GM06990 (cell line): ENCODE data around the gene SOX9.

ENCODE experiments used
- DNase-seq: peaks from one replicate; pipeline ENCODE4 v3.0.0-alpha.2; 2011; ENCODE audit not compliant: insufficient read length; ENCODE audit errors: extremely low read depth
- H3K27me3 ChIP-seq: replicated peaks from 2 replicates; pipeline ENCODE4 v1.6.0; 2011; ENCODE audit warnings: low read length; ENCODE audit not compliant: control insufficient read depth, insufficient read depth
- H3K36me3 ChIP-seq: 2 replicates; pipeline ENCODE4 v1.5.1; 2011; ENCODE audit warnings: low read length; ENCODE audit not compliant: control insufficient read depth, insufficient read depth
- H3K4me3 ChIP-seq: replicated peaks from 2 replicates; pipeline ENCODE4 v1.5.1; 2011; ENCODE audit warnings: low read depth, mild to moderate bottlenecking, control low read depth, low read length
- TF ChIP-seq, protein P1 (sequence below): IDR thresholded peaks from 2 replicates; pipeline ENCODE4 v1.5.1; 2011; ENCODE audit warnings: low read length, control low read depth, mild to moderate bottlenecking, inconsistent platforms; ENCODE audit not compliant: insufficient read depth, poor library complexity, severe bottlenecking

SOX9 gene

DNA sequence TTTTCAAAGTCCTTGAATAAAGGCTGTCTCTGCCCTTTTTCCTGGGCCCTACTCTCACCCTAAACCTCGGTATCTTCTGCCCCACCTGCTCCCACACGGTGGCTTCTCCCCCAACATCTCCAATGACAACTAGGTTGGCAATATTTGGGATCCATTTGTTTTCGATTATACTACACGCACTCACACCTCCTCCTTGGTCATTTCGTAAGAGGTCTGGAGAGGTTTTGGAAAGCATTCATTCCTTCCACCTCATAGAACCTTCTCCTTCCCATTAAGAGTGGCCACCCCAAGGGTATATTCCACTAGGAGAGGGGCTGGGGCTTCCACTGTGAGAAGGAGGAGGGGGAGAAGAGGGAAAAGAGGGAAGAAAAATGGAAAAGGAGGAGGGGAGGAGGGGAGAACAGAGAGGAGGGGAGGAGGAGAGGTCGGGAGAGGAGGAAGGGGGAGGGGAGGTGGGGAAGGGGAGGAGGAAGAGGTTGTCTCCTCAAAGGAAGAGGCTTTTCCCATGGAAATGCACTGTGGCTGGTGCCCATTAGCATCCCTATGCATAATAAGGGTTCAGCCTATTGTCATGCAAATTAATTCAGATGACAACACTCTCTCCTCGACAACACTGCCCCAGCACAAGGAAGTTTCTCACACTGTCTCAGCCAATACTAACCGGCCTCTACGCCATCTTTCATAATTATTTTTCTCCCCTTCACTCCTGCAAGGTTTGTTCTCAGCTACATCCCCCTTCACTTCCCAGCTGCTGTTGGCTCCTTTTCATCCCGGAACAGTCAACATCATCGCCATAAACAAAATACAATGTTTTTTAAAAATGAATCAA is 30.0 kb downstream of the SOX9 start:
- H3K27me3 ChIP-seq, result no peaks in the 10 kb centered on the region
- H3K4me3 ChIP-seq, result no peak overlapping the region
- no peak for DNase-seq
- TF ChIP-seq, protein P1, sequence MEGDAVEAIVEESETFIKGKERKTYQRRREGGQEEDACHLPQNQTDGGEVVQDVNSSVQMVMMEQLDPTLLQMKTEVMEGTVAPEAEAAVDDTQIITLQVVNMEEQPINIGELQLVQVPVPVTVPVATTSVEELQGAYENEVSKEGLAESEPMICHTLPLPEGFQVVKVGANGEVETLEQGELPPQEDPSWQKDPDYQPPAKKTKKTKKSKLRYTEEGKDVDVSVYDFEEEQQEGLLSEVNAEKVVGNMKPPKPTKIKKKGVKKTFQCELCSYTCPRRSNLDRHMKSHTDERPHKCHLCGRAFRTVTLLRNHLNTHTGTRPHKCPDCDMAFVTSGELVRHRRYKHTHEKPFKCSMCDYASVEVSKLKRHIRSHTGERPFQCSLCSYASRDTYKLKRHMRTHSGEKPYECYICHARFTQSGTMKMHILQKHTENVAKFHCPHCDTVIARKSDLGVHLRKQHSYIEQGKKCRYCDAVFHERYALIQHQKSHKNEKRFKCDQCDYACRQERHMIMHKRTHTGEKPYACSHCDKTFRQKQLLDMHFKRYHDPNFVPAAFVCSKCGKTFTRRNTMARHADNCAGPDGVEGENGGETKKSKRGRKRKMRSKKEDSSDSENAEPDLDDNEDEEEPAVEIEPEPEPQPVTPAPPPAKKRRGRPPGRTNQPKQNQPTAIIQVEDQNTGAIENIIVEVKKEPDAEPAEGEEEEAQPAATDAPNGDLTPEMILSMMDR, result no peak
- no peaks in the 10 kb centered on the region for H3K36me3 ChIP-seq

DNA sequence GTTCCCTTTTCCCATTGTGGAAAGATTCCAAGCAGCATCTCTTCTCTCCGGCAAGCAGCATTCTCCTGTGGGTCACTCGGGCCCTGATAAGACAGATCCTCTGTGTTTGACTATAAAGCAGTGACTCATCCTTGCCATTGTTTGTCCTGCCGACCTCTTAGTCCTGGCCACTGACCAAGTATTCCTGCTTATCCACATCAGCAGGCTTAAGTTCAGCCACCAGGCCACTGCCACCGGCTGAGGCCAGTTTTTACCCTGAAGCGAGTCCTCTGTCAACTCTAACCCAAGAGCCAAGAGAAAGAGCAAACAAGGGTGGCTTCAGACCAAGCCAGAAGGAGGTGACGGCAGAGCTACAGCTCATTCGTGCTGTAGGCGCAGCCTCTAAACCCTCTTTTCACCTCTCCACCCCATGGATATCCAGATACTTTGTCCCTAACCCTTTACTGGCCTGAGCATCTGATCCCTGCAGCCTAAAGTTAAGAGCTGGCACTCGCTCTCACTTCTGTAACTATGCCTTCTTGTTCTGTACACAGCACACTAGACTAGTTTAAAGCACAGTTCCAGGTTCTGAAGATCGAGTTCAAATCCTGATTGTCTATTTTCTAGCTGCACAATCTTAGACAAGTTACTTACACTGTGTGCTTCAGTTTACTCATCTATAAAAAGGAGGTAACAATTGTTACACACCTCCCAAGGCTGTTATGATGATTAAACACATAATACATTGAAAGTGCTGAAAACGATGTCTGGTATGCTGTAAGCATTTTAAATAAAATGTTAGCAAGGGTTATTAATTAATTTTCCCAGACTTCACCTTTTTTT is 31.0 kb downstream of the SOX9 start:
- no peak for DNase-seq
- TF ChIP-seq, protein P1, result no peak
- Histone ChIP-seq H3K27me3 (no peaks in the 10 kb centered on the region), H3K4me3 (no peak overlapping the region), H3K36me3 (no peaks in the 10 kb centered on the region)

DNA sequence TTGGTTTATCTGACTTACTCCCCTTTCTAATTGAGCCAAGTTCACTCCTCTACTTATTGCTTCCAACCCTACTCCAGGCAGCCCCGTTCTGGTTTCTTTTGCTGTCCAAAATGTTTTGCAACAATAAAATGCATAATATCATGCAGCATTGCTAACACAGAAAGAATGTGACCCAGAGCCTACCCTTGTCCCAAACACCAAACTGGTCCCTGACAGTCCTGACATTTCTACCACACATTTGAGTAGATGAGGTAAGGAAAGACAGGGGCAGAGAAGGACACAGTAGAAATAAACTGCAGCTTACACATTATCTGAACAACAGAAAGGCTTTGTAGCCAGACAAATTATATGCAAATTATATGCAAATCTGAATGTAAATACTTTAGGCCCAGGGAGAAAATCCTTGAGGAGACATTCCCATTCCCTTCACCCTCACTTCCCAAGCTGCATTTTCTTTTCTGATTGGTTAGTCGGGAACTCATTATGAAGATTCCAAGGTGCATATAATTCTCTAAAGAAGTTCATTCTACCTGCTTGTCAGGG is 31.6 kb downstream of the SOX9 start:
- H3K4me3 ChIP-seq, result no peak overlapping the region
- H3K27me3 ChIP-seq, result no peaks in the 10 kb centered on the region
- no peak for DNase-seq
- no peaks in the 10 kb centered on the region for H3K36me3 ChIP-seq
- TF ChIP-seq, protein P1, result no peak

DNA sequence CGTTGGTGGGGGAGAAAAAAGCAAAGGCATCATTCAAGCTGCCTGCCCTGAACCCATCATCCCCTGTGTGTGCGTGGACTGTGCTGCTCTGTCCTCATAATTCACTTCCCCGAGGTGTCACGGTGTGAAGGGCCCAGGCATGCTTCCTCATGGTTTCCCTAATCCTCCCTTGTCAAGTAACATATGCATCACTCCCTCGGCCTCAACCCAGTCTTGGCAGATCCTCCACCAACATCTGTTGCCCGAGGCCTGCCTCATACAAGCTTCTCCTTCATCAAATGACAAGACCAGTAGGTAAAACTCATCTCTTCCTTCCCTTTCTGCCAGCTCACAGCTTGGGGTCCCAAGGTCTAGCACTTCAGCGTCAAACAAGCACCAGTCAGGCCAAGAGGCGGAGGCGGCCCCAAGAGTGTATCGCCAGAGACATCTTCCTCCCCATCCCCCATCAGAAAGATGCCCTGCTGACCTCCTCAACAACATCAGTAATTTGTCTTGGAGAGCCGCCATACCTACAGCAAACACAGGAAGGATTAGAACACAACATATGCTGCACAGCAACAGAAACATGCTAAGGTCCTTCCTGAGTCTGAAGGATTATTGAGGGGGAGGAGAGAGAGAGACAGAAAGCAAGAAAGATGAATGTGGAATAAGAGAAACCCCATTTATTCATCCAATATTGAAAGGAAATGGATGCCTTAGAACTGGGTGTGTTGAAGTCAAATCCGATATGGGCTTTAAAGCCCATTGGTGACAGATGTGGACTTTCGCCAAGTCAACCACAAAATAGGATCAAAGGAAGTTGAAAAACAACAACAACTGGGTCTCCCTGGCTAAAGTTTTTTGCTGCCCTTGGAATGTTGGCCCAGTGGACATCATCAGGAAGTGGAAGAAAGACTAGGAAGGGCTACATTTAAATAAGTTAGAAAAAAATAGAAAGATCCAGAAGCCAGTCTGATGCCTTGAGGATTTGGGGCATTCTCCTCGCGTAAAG is 38.4 kb downstream of the SOX9 start:
- Histone ChIP-seq H3K4me3 (no peak overlapping the region), H3K27me3 (no peaks in the 10 kb centered on the region), H3K36me3 (no peaks in the 10 kb centered on the region)
- DNase-seq, result no peak
- TF ChIP-seq, protein P1, result no peak

DNA sequence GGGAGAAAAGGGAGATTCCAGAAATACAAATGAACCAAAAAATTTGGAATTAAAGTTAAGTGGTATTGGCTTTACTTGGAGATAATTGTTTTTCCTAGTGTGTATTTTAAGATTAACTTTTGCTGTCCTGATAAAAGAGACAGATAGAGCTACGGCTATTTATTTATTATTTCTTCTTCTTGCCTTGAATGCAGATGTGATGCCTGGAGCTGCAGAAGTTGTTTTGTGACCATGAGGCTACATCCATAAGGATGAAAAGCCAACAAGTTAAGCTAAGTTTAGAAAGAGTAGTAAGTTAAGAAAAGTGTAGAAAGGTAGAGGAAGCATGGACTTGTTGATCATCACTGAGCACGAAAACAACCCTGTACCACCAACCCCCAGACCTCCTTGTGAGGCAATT is 41.7 kb downstream of the SOX9 start:
- Histone ChIP-seq H3K36me3 (no peaks in the 10 kb centered on the region), H3K27me3 (no peaks in the 10 kb centered on the region), H3K4me3 (no peak overlapping the region)
- TF ChIP-seq, protein P1, result no peak
- no peak for DNase-seq
